Psoas muscle (tissue), 8 donors: Measurements from ENCODE around the gene GOLGA1. TPM values are rescaled to one million over a fixed set of nuclear protein-coding genes. Genes with fewer than 3 reads are reported as not detected.
A peak's percentile ranks its signal among the peaks of the same experiment; 100 is the strongest.

Source experiments
- ATAC-seq, 4 donors: fragments of 200-7000 bp; cut with Tn5 transposase; one replicate each; pipeline ENCODE4 v1.9.1; 2020; ENCODE audit warnings: moderate library complexity in 3 of 4, mild to moderate bottlenecking in 2 of 4
- DNase-seq, 2 donors: peaks; one replicate each; pipeline ENCODE4 v3.0.0-alpha.2; 2020
- H3K27ac ChIP-seq: fragments of 200-600 bp; one replicate; pipeline ENCODE4 v1.8.0; 2022
- H3K27me3 ChIP-seq, 3 donors: fragments of 200-600 bp in 1 of 3; one replicate each; pipeline versions ENCODE4 v1.6.1 to v1.8.0; 2013 to 2022; ENCODE audit warnings: low read length in 2 of 3, mild to moderate bottlenecking in 2 of 3, moderate library complexity in 1 of 3; ENCODE audit not compliant: insufficient read depth in 3 of 3
- H3K36me3 ChIP-seq, 2 donors: fragments of 200-600 bp in 1 of 2; one replicate each; pipeline versions ENCODE4 v1.6.1 to v1.8.0; 2013 to 2022; ENCODE audit warnings: low read depth in 1 of 2, mild to moderate bottlenecking in 1 of 2, moderate library complexity in 1 of 2; ENCODE audit not compliant: insufficient read depth in 1 of 2
- H3K4me1 ChIP-seq: fragments of 200-600 bp; one replicate; pipeline ENCODE4 v1.8.0; 2022
- H3K4me3 ChIP-seq: fragments of 200-600 bp; one replicate; pipeline ENCODE4 v1.8.0; 2022; ENCODE audit warnings: mild to moderate bottlenecking
- H3K9me3 ChIP-seq: fragments of 200-600 bp; one replicate; pipeline ENCODE4 v1.8.0; 2022
- WGBS, 3 donors: extraction: QIAGEN DNeasy Blood & Tissue Kit; methylation state at CpG; one replicate each; pipeline versions ENCODE4 v1.1.6 to v1.1.7; 2013; 5-methylcytosine and 5-hydroxymethylcytosine counted together
- intact Hi-C, 2 donors: fragments of 100-400 bp; cut with DNase I; formaldehyde crosslinking; loops; one replicate each; pipeline versions ENCODE4 v1.11.0 to v1.14.2; 2022
- polyA plus RNA-seq, 3 donors: library from polyadenylated mRNA; stranded (reverse); fragments of 200-250 nt; gene quantifications; one replicate each; pipeline ENCODE4 v1.2.3, GENCODE V29; 2013
- total RNA-seq, 4 donors: library from RNA; stranded (reverse); fragmentation: NEBNext Ultra II Directional in 2 of 4; extraction: Animal tissue kit (Norgen Biotek cat#: 25700) in 2 of 4; gene quantifications; one replicate each; pipeline versions ENCODE4 v1.2.1 to v1.2.4, GENCODE V29; 2021 to 2023
- TF ChIP-seq, protein P1 (sequence below): fragments of 200-600 bp; IDR thresholded peaks from one replicate; pipeline ENCODE4 v1.8.0; 2022; ENCODE audit warnings: antibody characterized with exemption
- donor health status: healthy with polysubstance abuse.
- donor health status: DM: no; HTN: no; CAD: no; lungs with moderate emphysema.
- donor health status: Bipolar disorder and iron deficiency.
- donor health status: healthy.
- donor health status: DM: yes; HTN: yes; CAD: no.
- donor health status: DM: no; HTN: no; CAD: no.
- donor health status: DM: no; HTN: no; CAD: no.
- donor health status: DM: yes; HTN: yes; CAD: no.

Gene GOLGA1
- total and polyA plus RNA-seq, 7 donors = 8.0 to 23.0 (median 15.2) TPM

DNA sequence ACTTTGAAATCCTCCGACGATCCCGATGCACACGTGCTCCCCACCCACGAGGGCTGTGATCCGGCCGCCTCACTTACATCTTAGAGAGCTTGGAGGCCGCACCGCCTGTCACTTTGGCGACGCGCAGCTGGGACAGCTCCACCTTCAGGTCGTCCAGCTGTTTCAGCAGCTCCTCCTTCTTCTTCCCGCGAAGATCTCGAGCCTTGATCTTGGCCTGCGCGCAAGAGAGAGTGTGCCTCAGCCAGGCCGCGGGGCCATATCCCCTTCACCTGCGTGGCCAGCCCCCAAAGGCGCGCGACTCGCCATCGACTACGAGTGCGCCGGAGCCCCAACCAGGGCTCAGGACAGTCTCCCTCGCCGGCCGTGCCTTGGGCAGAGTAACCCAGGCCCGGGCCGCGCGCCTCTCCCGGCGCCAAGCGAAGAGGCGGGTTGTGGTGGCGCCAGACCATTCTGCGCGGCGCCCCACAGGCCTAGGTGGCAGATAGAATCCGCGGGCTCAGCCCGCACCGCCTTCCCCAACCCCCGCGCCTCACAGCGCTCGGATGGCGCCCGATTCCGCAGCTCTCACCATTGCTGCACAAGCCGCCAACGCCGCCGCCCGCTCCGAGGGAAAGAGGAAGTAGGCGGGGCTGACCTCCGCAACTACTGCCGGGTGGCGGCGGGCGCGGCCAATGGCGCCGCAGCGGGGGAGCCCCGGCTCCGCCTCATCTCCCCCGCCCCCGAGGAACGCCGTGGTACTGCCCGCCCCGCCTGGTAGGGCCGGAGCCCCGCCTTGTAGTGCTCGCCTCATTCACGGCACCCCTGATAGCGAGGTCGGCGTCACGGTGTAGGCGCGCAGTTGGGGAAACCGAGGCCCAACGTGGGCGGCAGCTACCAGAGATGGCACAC is 79.3 kb downstream of the GOLGA1 start, which contains the start of the genes ARPC5L and RPL35:
Gene ARPC5L (plus strand): TSS at position 789 of the 888 bp plus-strand sequence. CDS start 7,161 bp downstream, outside the sequence.
Gene RPL35 (minus strand): TSS at position 616 of the 888 bp plus-strand sequence. CDS start 45 bp downstream, at position 571.
- ATAC-seq (peak; percentile 93 to 96 (median 95)), DNase-seq (peak; percentile 96 to 97)
- TF ChIP-seq, protein P1, sequence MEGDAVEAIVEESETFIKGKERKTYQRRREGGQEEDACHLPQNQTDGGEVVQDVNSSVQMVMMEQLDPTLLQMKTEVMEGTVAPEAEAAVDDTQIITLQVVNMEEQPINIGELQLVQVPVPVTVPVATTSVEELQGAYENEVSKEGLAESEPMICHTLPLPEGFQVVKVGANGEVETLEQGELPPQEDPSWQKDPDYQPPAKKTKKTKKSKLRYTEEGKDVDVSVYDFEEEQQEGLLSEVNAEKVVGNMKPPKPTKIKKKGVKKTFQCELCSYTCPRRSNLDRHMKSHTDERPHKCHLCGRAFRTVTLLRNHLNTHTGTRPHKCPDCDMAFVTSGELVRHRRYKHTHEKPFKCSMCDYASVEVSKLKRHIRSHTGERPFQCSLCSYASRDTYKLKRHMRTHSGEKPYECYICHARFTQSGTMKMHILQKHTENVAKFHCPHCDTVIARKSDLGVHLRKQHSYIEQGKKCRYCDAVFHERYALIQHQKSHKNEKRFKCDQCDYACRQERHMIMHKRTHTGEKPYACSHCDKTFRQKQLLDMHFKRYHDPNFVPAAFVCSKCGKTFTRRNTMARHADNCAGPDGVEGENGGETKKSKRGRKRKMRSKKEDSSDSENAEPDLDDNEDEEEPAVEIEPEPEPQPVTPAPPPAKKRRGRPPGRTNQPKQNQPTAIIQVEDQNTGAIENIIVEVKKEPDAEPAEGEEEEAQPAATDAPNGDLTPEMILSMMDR = no peak
- WGBS, 3 donors = 0 to 2% (median 1%) methylated on average over 72 to 92 of the region's 92 CpGs
- H3K27ac ChIP-seq = peak within 1 kb of the TSS; percentile 92
- H3K27me3 ChIP-seq = no peaks in the 10 kb centered on the region
- peaks cover 8 to 47% of the 10 kb centered on the region in 2 donors for H3K36me3 ChIP-seq
- peaks cover 29% of the 10 kb centered on the region for H3K4me1 ChIP-seq
- H3K4me3 ChIP-seq = peak within 1 kb of the TSS; percentile 91
- H3K9me3 ChIP-seq = no peaks in the 10 kb centered on the region
- intact Hi-C loops = no loop called here

DNA sequence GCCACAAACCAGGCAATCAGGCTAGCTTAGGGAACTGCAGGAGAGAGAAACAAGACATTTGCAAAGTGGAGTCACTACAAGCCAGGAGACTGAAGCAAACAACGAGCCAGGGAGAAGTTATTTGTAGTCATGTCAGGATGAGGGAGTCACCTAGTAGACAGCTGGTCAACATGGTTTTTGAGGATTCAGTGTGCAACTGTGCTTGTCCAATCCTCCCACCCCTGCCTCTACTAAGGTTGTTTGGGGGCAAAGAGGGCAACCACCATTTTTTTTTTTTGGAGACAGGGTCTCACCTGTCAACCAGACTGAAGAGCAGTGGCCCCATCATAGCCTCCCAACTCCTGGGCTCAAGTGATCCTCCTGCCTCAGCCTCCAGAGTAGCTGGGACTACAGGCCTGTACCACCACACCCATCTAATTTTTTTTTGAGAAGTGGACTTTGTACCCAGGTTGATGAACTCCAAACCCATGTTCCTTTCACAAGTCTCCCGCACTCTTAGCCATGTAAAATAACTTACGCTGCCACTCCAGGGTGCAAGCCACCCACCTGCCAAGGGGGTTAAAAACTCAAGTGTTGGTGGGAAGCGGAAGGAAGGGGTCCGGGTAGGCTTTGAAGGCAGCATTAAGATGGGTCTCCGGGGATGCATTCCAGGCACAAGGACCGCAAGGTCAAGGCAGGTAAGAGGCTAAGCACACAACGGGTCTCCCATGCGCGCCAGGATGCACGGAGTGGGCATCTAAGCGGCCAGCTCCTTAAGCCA is 80.1 kb downstream of the GOLGA1 start:
- Histone ChIP-seq H3K27me3 (no peaks in the 10 kb centered on the region), H3K36me3 (peaks cover 8 to 50% of the 10 kb centered on the region in 2 donors), H3K4me3 (peak overlapping the region; percentile 91), H3K27ac (peak overlapping the region; percentile 92), H3K9me3 (no peaks in the 10 kb centered on the region), H3K4me1 (peaks cover 29% of the 10 kb centered on the region)
- intact Hi-C loops = no loop called here
- DNase-seq = no peak
- ATAC-seq = no peak
- WGBS, 3 donors = 9 to 10% (median 10%) methylated on average over 12 of the region's 12 CpGs
- TF ChIP-seq, protein P1 = no peak

DNA sequence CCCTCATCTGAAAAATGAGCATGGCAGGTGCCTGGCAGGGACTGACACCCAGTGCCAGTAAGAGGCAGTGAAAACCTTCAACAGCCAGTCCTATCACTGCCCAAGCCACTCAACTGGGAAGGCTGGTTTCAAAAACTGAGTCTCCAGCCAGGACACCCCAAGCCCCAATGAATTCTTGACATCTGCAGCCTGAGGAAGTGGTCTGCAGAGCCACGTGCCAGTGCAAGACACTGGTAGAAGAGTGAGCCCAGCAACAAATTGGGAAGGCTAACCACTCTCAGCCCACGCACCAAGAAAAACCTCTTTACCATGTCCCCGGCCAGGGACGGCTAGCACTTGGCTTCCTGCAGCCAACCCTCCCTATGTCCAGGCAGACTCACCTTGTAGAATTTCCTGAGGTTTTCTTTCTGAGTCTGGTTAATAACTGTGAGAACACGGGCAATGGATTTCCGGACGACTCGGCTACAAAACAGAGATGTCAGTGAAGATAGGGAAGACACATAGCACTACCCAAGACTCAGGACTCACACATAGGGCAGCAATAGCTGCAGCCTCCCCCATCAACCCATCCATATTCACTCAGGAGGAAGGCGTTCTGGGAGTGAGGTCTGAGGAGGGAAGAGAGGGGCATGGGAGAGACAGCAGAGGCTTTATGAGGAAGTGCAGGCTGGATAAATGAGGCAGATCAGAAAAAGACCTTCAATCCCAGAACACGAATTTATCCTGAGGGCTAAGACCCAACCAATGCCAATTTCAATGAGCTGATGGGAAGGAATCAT is 80.9 kb downstream of the GOLGA1 start:
- Histone ChIP-seq H3K4me1 (peaks cover 29% of the 10 kb centered on the region), H3K4me3 (peak overlapping the region; percentile 91), H3K9me3 (no peaks in the 10 kb centered on the region), H3K36me3 (peaks cover 8 to 50% of the 10 kb centered on the region in 2 donors), H3K27ac (peak overlapping the region; percentile 92), H3K27me3 (no peaks in the 10 kb centered on the region)
- ATAC-seq (no peak), DNase-seq (no peak)
- TF ChIP-seq, protein P1 = no peak
- WGBS, 3 donors = 49 to 59% (median 56%) methylated on average over 10 of the region's 10 CpGs
- intact Hi-C loops = no loop called here

DNA sequence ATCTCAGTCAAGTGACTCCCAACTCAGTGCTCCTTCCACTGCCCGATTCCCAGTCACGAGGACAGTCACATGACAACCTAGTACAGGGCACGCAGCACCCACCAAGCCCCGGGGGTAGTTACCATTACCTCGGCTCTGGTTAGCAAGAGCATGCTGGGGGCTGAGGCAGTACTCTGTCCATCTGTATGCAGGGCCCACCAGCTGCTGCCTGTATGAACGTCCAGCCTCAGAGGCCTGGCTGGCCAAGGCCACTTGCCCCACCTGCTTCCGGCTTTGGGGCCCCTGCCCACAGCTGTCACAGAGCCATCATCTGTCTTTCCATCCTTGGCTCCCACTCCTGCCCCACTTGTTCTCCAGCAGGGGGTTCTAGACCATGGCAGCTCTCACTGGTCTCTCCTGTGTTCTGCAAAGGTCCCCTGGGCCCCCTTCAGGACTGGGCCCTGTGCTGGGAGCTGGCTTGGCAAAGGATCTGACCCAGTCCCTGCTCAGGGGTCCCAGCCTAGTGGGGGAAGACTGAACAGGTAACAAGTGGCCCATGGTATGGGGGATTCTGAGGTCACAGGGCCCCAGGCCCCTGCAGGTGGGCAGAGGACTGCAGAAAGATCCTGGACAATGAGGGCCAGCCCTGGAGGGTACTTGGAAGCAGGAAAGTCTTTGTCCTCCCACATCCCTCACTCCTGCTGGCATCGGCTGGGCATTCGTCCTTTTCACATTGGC is 82.4 kb downstream of the GOLGA1 start:
- no peaks in the 10 kb centered on the region for H3K9me3 ChIP-seq
- whole genome bisulfite sequencing, 3 donors = 26 to 42% (median 29%) methylated on average over 9 of the region's 9 CpGs
- TF ChIP-seq, protein P1 = peak; percentile 24
- DNase-seq (no peak), ATAC-seq (peak in 2 of 4 donors; percentile 3 to 16)
- intact Hi-C loops = no loop called here
- no peaks in the 10 kb centered on the region for H3K27me3 ChIP-seq
- H3K4me3 ChIP-seq = no peak overlapping the region
- H3K4me1 ChIP-seq = peaks cover 30% of the 10 kb centered on the region
- H3K27ac ChIP-seq = peak overlapping the region; percentile 36
- H3K36me3 ChIP-seq = peaks cover 8 to 50% of the 10 kb centered on the region in 2 donors
